Measurements from ENCODE around the gene BBS9. TPM values are rescaled to one million over a fixed set of nuclear protein-coding genes. Genes with fewer than 3 reads are reported as not detected.

Gene BBS9
- total and polyA plus RNA-seq, 4 donors, result 2.3 to 9.5 (median 4.5) TPM

GRCh38 chr7:33550979-33551378 lies 421.6 kb downstream of the BBS9 start:
- Histone ChIP-seq H3K9ac (ENCODE audit: low read depth in 1 of 2, low read length in 2 of 2) (no peak overlapping the region), H3K4me1 (ENCODE audit: control insufficient read depth in 4 of 4, insufficient read depth in 4 of 4, low read length in 3 of 4) (no peaks in the 10 kb centered on the region), H3K27ac (ENCODE audit: low read depth in 1 of 2, low read length in 2 of 2) (no peak overlapping the region), H3K36me3 (ENCODE audit: control insufficient read depth in 4 of 4, insufficient read depth in 3 of 4, low read depth in 1 of 4, low read length in 3 of 4) (no peaks in the 10 kb centered on the region), H3K4me3 (ENCODE audit: low read depth in 1 of 3, low read length in 3 of 3) (no peak overlapping the region), H3K9me3 (ENCODE audit: control insufficient read depth in 4 of 4, low read length in 3 of 4) (no peaks in the 10 kb centered on the region), H3K27me3 (ENCODE audit: control insufficient read depth in 4 of 4, insufficient read depth in 4 of 4, low read length in 3 of 4) (no peaks in the 10 kb centered on the region)
- TF ChIP-seq HNF4A (conservative IDR thresholded peaks at IDR 0.05), result no peak
- no peak for TF ChIP-seq YY1 (IDR thresholded peaks at IDR 0.05)
- TF ChIP-seq GABPA (IDR thresholded peaks at IDR 0.05 in 1 of 2, conservative IDR thresholded peaks at IDR 0.05 in 1 of 2), result no peak
- TF ChIP-seq TAF1 (conservative IDR thresholded peaks at IDR 0.05), result no peak
- no peak for TF ChIP-seq FOXA1 (IDR thresholded peaks at IDR 0.05)
- TF ChIP-seq, protein P1, sequence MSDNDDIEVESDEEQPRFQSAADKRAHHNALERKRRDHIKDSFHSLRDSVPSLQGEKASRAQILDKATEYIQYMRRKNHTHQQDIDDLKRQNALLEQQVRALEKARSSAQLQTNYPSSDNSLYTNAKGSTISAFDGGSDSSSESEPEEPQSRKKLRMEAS (IDR thresholded peaks at IDR 0.05), result no peak
- TF ChIP-seq REST (IDR thresholded peaks at IDR 0.05), result no peak
- TF ChIP-seq EGR1 (IDR thresholded peaks at IDR 0.05; ENCODE audit: low read depth in 2 of 2), result no peak
- TF ChIP-seq ATF3 (IDR thresholded peaks at IDR 0.05), result no peak
- 93% methylated on average over 3 of the region's 3 CpGs for WGBS
- no peak for DNase-seq (ENCODE audit: low spot score)

DNA sequence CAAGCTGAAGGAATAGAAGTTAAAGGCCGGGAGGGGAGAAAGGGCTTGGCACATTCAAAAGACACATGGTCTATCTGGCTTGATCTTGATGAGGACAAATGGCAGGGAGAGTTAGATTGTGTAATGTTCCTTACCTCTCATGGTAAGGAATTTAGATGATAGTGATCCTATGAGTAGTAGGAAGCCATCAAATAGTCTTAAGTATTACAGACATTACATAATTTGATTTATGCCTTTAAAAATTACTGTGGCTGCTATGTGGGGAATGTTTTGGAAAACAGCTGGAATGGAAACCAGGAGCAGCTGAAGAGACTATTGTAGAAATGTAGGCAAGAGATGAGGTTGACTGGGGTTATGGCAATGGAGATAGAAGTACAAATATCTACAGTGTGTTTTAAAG lies 424.7 kb downstream of the BBS9 start:
- no peak overlapping the region for H3K9ac ChIP-seq (ENCODE audit: low read depth in 1 of 2, low read length in 2 of 2)
- no peak overlapping the region for H3K27ac ChIP-seq (ENCODE audit: low read depth in 1 of 2, low read length in 2 of 2)
- no peaks in the 10 kb centered on the region for H3K27me3 ChIP-seq (ENCODE audit: control insufficient read depth in 4 of 4, insufficient read depth in 4 of 4, low read length in 3 of 4)
- 90% methylated on average over 1 of the region's 1 CpG for WGBS
- no peak for TF ChIP-seq ZBTB33 (IDR thresholded peaks at IDR 0.05)
- TF ChIP-seq GABPA (IDR thresholded peaks at IDR 0.05 in 1 of 2, conservative IDR thresholded peaks at IDR 0.05 in 1 of 2), result no peak
- TF ChIP-seq EGR1 (IDR thresholded peaks at IDR 0.05; ENCODE audit: low read depth in 2 of 2), result no peak
- TF ChIP-seq FOXA2 (IDR thresholded peaks at IDR 0.05), result no peak
- TF ChIP-seq, protein P2, sequence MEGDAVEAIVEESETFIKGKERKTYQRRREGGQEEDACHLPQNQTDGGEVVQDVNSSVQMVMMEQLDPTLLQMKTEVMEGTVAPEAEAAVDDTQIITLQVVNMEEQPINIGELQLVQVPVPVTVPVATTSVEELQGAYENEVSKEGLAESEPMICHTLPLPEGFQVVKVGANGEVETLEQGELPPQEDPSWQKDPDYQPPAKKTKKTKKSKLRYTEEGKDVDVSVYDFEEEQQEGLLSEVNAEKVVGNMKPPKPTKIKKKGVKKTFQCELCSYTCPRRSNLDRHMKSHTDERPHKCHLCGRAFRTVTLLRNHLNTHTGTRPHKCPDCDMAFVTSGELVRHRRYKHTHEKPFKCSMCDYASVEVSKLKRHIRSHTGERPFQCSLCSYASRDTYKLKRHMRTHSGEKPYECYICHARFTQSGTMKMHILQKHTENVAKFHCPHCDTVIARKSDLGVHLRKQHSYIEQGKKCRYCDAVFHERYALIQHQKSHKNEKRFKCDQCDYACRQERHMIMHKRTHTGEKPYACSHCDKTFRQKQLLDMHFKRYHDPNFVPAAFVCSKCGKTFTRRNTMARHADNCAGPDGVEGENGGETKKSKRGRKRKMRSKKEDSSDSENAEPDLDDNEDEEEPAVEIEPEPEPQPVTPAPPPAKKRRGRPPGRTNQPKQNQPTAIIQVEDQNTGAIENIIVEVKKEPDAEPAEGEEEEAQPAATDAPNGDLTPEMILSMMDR (IDR thresholded peaks at IDR 0.05; ENCODE audit: low read depth, low read length, missing input control), result no peak
- TF ChIP-seq FOXA1 (IDR thresholded peaks at IDR 0.05), result no peak
- H3K4me1 ChIP-seq (ENCODE audit: control insufficient read depth in 4 of 4, insufficient read depth in 4 of 4, low read length in 3 of 4), result no peaks in the 10 kb centered on the region
- no peak overlapping the region for H3K4me3 ChIP-seq (ENCODE audit: low read depth in 1 of 3, low read length in 3 of 3)
- H3K36me3 ChIP-seq (ENCODE audit: control insufficient read depth in 4 of 4, insufficient read depth in 3 of 4, low read depth in 1 of 4, low read length in 3 of 4), result no peaks in the 10 kb centered on the region
- H3K9me3 ChIP-seq (ENCODE audit: control insufficient read depth in 4 of 4, low read length in 3 of 4), result no peaks in the 10 kb centered on the region
- no peak for DNase-seq (ENCODE audit: low spot score)
